Trophoblast cell (in vitro differentiated cells and primary cell): ENCODE data around the gene AEN.

Source experiments
- DNase-seq, 2 donors: peaks; one replicate each; pipeline ENCODE4 v3.0.0-alpha.2; 2016
- H2AFZ ChIP-seq: 2 replicates; pipeline ENCODE4 v1.6.1; 2013; ENCODE audit warnings: low read length, moderate library complexity, mild to moderate bottlenecking; ENCODE audit not compliant: insufficient read depth, poor library complexity
- H2AK5ac ChIP-seq: 2 replicates; pipeline ENCODE4 v1.6.1; 2013; ENCODE audit warnings: mild to moderate bottlenecking, low read length
- H2BK120ac ChIP-seq: 2 replicates; pipeline ENCODE4 v1.6.1; 2013; ENCODE audit warnings: low read length, mild to moderate bottlenecking, moderate library complexity; ENCODE audit not compliant: insufficient read depth, poor library complexity
- H2BK12ac ChIP-seq: 2 replicates; pipeline ENCODE4 v1.6.1; 2013; ENCODE audit warnings: mild to moderate bottlenecking, low read length, moderate library complexity
- H2BK5ac ChIP-seq: 2 replicates; pipeline ENCODE4 v1.6.1; 2013; ENCODE audit warnings: low read length, low read depth, moderate library complexity, mild to moderate bottlenecking; ENCODE audit not compliant: poor library complexity
- H3K14ac ChIP-seq: 2 replicates; pipeline ENCODE4 v1.6.1; 2013; ENCODE audit warnings: mild to moderate bottlenecking, low read length
- H3K18ac ChIP-seq: 2 replicates; pipeline ENCODE4 v1.6.1; 2013; ENCODE audit warnings: mild to moderate bottlenecking, low read length
- H3K23ac ChIP-seq: 2 replicates; pipeline ENCODE4 v1.6.1; 2013; ENCODE audit warnings: low read length
- H3K27ac ChIP-seq: 2 replicates; pipeline ENCODE4 v1.5.1; 2013; ENCODE audit warnings: low read depth, mild to moderate bottlenecking, inconsistent platforms, low read length, moderate library complexity
- H3K27me3 ChIP-seq: 2 replicates; pipeline ENCODE4 v1.6.1; 2013; ENCODE audit warnings: inconsistent platforms, mild to moderate bottlenecking, low read length, moderate library complexity; ENCODE audit not compliant: insufficient read depth
- H3K36me3 ChIP-seq, 2 experiments: 1 replicate in 1 of 2; 2 replicates in 1 of 2; pipeline ENCODE4 v1.6.1; 2013; ENCODE audit warnings: low read length in 2 of 2, mild to moderate bottlenecking in 2 of 2, moderate library complexity in 1 of 2; ENCODE audit not compliant: insufficient read depth in 2 of 2, control insufficient read depth in 1 of 2
- H3K4ac ChIP-seq: 2 replicates; pipeline ENCODE4 v1.6.1; 2013; ENCODE audit warnings: low read depth, mild to moderate bottlenecking, low read length, moderate library complexity
- H3K4me1 ChIP-seq, 2 experiments: 1 replicate in 1 of 2; 2 replicates in 1 of 2; pipeline ENCODE4 v1.6.1; 2013; ENCODE audit warnings: low read length in 2 of 2, mild to moderate bottlenecking in 2 of 2, moderate library complexity in 1 of 2; ENCODE audit not compliant: insufficient read depth in 2 of 2, control insufficient read depth in 1 of 2
- H3K4me2 ChIP-seq: 2 replicates; pipeline ENCODE4 v1.6.1; 2013; ENCODE audit warnings: inconsistent platforms, mild to moderate bottlenecking, low read length, moderate library complexity
- H3K4me3 ChIP-seq: 2 replicates; pipeline ENCODE4 v1.5.1; 2013; ENCODE audit warnings: mild to moderate bottlenecking, low read depth, low read length, inconsistent platforms
- H3K79me1 ChIP-seq: one replicate; pipeline ENCODE4 v1.6.1; 2013; ENCODE audit warnings: low read length
- H3K79me2 ChIP-seq: 2 replicates; pipeline ENCODE4 v1.6.1; 2013; ENCODE audit warnings: low read length, mild to moderate bottlenecking; ENCODE audit not compliant: control insufficient read depth, insufficient read depth, poor library complexity
- H3K9ac ChIP-seq: 2 replicates; pipeline ENCODE4 v1.6.1; 2013; ENCODE audit warnings: mild to moderate bottlenecking, low read length
- H3K9me3 ChIP-seq: 2 replicates; pipeline ENCODE4 v1.6.1; 2013; ENCODE audit warnings: low read depth, mild to moderate bottlenecking, control low read depth, inconsistent platforms, low read length; ENCODE audit not compliant: insufficient read depth
- H4K12ac ChIP-seq: 2 replicates; pipeline ENCODE4 v1.6.1; 2013; ENCODE audit warnings: low read depth, mild to moderate bottlenecking, low read length, moderate library complexity
- H4K8ac ChIP-seq: 2 replicates; pipeline ENCODE4 v1.6.1; 2013; ENCODE audit warnings: low read depth, mild to moderate bottlenecking, low read length, moderate library complexity
- H4K91ac ChIP-seq: one replicate; pipeline ENCODE4 v1.6.1; 2013; ENCODE audit warnings: low read depth, mild to moderate bottlenecking, low read length, moderate library complexity
- WGBS: extraction: QIAGEN DNeasy Blood & Tissue Kit; methylation state at CpG from one replicate; pipeline ENCODE4 v1.1.7; 2013; ENCODE audit warnings: missing lambda C conversion rate; ENCODE audit not compliant: insufficient read length, insufficient coverage; ENCODE audit errors: extremely low coverage; 5-methylcytosine and 5-hydroxymethylcytosine counted together

AEN gene

GRCh38 chr15:88610701-88611231, 10.4 kb upstream of the AEN start:
- H3K9me3 ChIP-seq, result peaks cover 4% of the 10 kb centered on the region
- H4K8ac ChIP-seq, result no peak overlapping the region
- no peaks in the 10 kb centered on the region for H3K79me2 ChIP-seq
- no peak overlapping the region for H3K23ac ChIP-seq
- H4K91ac ChIP-seq, result peak overlapping the region; percentile 22
- WGBS, result no CpG with 5 or more reads among the region's 4 CpGs
- H3K27me3 ChIP-seq, result peaks cover 7% of the 10 kb centered on the region
- H3K4me2 ChIP-seq, result no peak overlapping the region
- H3K4me3 ChIP-seq, result no peak overlapping the region
- no peak overlapping the region for H2BK12ac ChIP-seq
- H3K4ac ChIP-seq, result no peak overlapping the region
- H3K27ac ChIP-seq, result peak overlapping the region; percentile 8
- H2AFZ ChIP-seq, result no peak overlapping the region
- H3K14ac ChIP-seq, result no peak overlapping the region
- peaks cover 15 to 22% of the 10 kb centered on the region in 2 experiments for H3K4me1 ChIP-seq
- no peak overlapping the region for H3K18ac ChIP-seq
- H2AK5ac ChIP-seq, result no peak overlapping the region
- H4K12ac ChIP-seq, result no peak overlapping the region
- H3K9ac ChIP-seq, result no peak overlapping the region
- H3K36me3 ChIP-seq, result no peaks in the 10 kb centered on the region
- H2BK120ac ChIP-seq, result no peak overlapping the region
- no peak for DNase-seq
- H3K79me1 ChIP-seq, result peaks cover 8% of the 10 kb centered on the region
- no peak overlapping the region for H2BK5ac ChIP-seq

GRCh38 chr15:88612186-88612796, 8.8 kb upstream of the AEN start:
- Histone ChIP-seq H2BK120ac (peak overlapping the region; percentile 59), H3K4me2 (no peak overlapping the region), H3K9ac (no peak overlapping the region), H4K91ac (peak overlapping the region; percentile 69), H3K27ac (no peak overlapping the region), H3K4ac (no peak overlapping the region), H4K12ac (no peak overlapping the region), H3K14ac (peak overlapping the region; percentile 11), H3K18ac (peak overlapping the region; percentile 10), H2AK5ac (peak overlapping the region; percentile 1), H3K4me1 (peaks cover 14 to 21% of the 10 kb centered on the region in 2 experiments), H3K4me3 (no peak overlapping the region), H3K27me3 (no peaks in the 10 kb centered on the region), H2BK5ac (peak overlapping the region; percentile 8), H2AFZ (no peak overlapping the region), H3K23ac (no peak overlapping the region), H4K8ac (peak overlapping the region; percentile 6), H3K9me3 (peaks cover 1% of the 10 kb centered on the region), H3K36me3 (no peaks in the 10 kb centered on the region), H3K79me1 (peaks cover 8% of the 10 kb centered on the region), H2BK12ac (peak overlapping the region; percentile 74), H3K79me2 (no peaks in the 10 kb centered on the region)
- DNase-seq, result no peak
- WGBS, result no CpG with 5 or more reads among the region's 7 CpGs

- H3K14ac ChIP-seq, result no peak overlapping the region
- peak overlapping the region; percentile 52 for H2BK120ac ChIP-seq
- no peak overlapping the region for H4K8ac ChIP-seq
- H3K4ac ChIP-seq, result no peak overlapping the region
- H4K12ac ChIP-seq, result no peak overlapping the region
- H3K4me2 ChIP-seq, result peak overlapping the region; percentile 13
- H2AFZ ChIP-seq, result no peak overlapping the region
- no peak overlapping the region for H2BK5ac ChIP-seq
- H4K91ac ChIP-seq, result peak overlapping the region; percentile 36
- no peaks in the 10 kb centered on the region for H3K79me2 ChIP-seq
- H3K36me3 ChIP-seq, result no peaks in the 10 kb centered on the region
- no peak overlapping the region for H3K27ac ChIP-seq
- no peak overlapping the region for H3K23ac ChIP-seq
- no CpG with 5 or more reads among the region's 7 CpGs for whole genome bisulfite sequencing
- no peak overlapping the region for H2AK5ac ChIP-seq
- H3K27me3 ChIP-seq, result no peaks in the 10 kb centered on the region
- H3K4me3 ChIP-seq, result no peak overlapping the region
- no peak overlapping the region for H3K18ac ChIP-seq
- peaks cover 14 to 21% of the 10 kb centered on the region in 2 experiments for H3K4me1 ChIP-seq
- H3K9me3 ChIP-seq, result peaks cover 1% of the 10 kb centered on the region
- no peak overlapping the region for H3K9ac ChIP-seq
- H3K79me1 ChIP-seq, result peaks cover 8% of the 10 kb centered on the region
- peak in 1 of 2 donors; percentile 14 for DNase-seq
- peak overlapping the region; percentile 27 for H2BK12ac ChIP-seq
Observed at GRCh38 chr15:88613074-88613944, 7.8 kb upstream of the AEN start.

DNA sequence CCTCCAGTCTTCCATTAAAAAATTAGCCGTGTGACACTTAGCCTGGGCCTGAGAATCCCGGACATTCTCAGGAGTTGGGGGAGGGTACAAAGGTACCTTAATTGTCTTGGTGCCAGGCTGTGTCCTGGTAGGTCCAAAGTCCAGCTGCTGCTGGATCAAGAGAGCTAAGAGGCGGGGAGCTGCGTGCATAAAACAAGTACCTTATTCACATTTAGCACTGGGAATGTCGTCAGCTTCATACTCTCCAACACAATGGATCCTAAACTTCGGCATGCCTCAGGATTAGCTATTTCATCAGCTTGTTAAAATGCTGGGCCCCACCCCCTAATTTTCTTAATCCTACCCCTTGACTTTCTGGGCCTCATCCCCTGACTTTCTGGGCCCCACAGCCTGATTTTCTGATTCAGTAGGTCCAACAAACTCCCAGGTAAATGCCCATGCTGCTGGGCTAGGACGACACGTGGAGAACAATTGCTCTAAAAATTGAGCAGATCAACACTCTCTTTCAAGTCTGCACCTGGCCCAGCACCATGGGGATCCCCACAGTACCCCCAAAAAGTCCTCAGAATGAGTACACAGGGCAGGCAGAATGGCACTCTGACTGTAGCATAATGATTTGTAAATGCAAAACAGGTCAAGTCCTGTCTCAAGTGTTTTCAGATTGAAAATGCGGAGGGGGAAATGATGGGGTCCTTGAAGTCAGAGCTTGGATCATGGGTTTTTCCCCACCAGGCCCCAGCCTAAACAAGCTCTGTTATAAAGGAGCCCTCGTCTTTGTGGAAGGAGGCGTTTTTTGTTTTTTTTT, 5.6 kb upstream of the AEN start:
- no peak overlapping the region for H2BK5ac ChIP-seq
- no peaks in the 10 kb centered on the region for H3K27me3 ChIP-seq
- H2BK12ac ChIP-seq, result peak overlapping the region; percentile 18
- no CpG with 5 or more reads among the region's 11 CpGs for WGBS
- peaks cover 8% of the 10 kb centered on the region for H3K79me1 ChIP-seq
- no peak overlapping the region for H3K18ac ChIP-seq
- no peak overlapping the region for H3K4ac ChIP-seq
- no peak overlapping the region for H3K9ac ChIP-seq
- no peaks in the 10 kb centered on the region for H3K79me2 ChIP-seq
- DNase-seq, result no peak
- H3K4me3 ChIP-seq, result no peak overlapping the region
- no peak overlapping the region for H2AFZ ChIP-seq
- H2AK5ac ChIP-seq, result no peak overlapping the region
- H3K4me1 ChIP-seq, result peaks cover 14 to 21% of the 10 kb centered on the region in 2 experiments
- H4K8ac ChIP-seq, result no peak overlapping the region
- no peak overlapping the region for H3K4me2 ChIP-seq
- H3K36me3 ChIP-seq, result no peaks in the 10 kb centered on the region
- no peak overlapping the region for H2BK120ac ChIP-seq
- H3K23ac ChIP-seq, result no peak overlapping the region
- H3K14ac ChIP-seq, result no peak overlapping the region
- H3K27ac ChIP-seq, result no peak overlapping the region
- no peak overlapping the region for H4K12ac ChIP-seq
- no peaks in the 10 kb centered on the region for H3K9me3 ChIP-seq
- H4K91ac ChIP-seq, result no peak overlapping the region
